OCI-LY7 (cell line): ENCODE results near the gene SPACA4. TPM values are rescaled to one million over a fixed set of nuclear protein-coding genes. Genes with fewer than 3 reads are reported as not detected.

Source experiments
- BruUV-seq: library from RNA; stranded (reverse); fragments of 400-500 nt; replicated peaks from 2 replicates; lab custom pipeline; 2021; lab: Mats Ljungman, UMichigan
- CTCF ChIA-PET: fragments of 300-600 bp; sonication (Branson Sonifier 250); formaldehyde crosslinking; loops from one replicate; lab custom pipeline; 2022; ENCODE audit warnings: antibody characterized with exemption; ENCODE audit not compliant: unreplicated experiment; lab: Charles Lee
- POLR2A ChIA-PET: fragments of 300-600 bp; sonication (Branson Sonifier 250); formaldehyde crosslinking; loops from one replicate; lab custom pipeline; 2022; ENCODE audit warnings: antibody characterized with exemption; lab: Charles Lee
- DNase-seq: peaks from one replicate; pipeline ENCODE4 v3.0.0-alpha.2; 2015; ENCODE audit warnings: low spot score
- H2AFZ ChIP-seq: fragments of 200-600 bp; sonication (generic), shearing (Covaris generic); 2 replicates; pipeline ENCODE4 v1.6.1; 2014; ENCODE audit warnings: mild to moderate bottlenecking, antibody characterized with exemption, low read length, moderate library complexity
- H3K27ac ChIP-seq: fragments of 200-600 bp; sonication (generic); 2 replicates; pipeline ENCODE4 v1.5.1; 2014; ENCODE audit warnings: mixed run types, low read depth, mild to moderate bottlenecking, moderate library complexity, low read length, inconsistent platforms; ENCODE audit not compliant: poor library complexity, severe bottlenecking
- H3K36me3 ChIP-seq: fragments of 200-600 bp; sonication (generic); 2 replicates; pipeline ENCODE4 v1.6.1; 2014; ENCODE audit warnings: mild to moderate bottlenecking, antibody characterized with exemption, low read length, moderate library complexity, mixed read lengths; ENCODE audit not compliant: insufficient read depth
- H3K4me1 ChIP-seq: fragments of 200-600 bp; sonication (generic); 2 replicates; pipeline ENCODE4 v1.5.1; 2014; ENCODE audit warnings: mild to moderate bottlenecking, low read length; ENCODE audit not compliant: insufficient read depth, poor library complexity, severe bottlenecking
- H3K4me2 ChIP-seq: fragments of 200-600 bp; sonication (generic); 2 replicates; pipeline ENCODE4 v1.6.1; 2014; ENCODE audit warnings: mild to moderate bottlenecking, low read length
- H3K4me3 ChIP-seq: fragments of 200-600 bp; sonication (generic); 2 replicates; pipeline ENCODE4 v1.5.1; 2014; ENCODE audit warnings: mild to moderate bottlenecking, low read depth, low read length; ENCODE audit not compliant: poor library complexity, severe bottlenecking
- H3K79me2 ChIP-seq: fragments of 200-600 bp; sonication (generic); 2 replicates; pipeline ENCODE4 v1.6.1; 2016; ENCODE audit warnings: low read depth, mild to moderate bottlenecking, low read length, moderate library complexity, mixed read lengths; ENCODE audit not compliant: insufficient read depth
- H3K9me2 ChIP-seq: fragments of 200-600 bp; sonication (generic); 2 replicates; pipeline ENCODE4 v1.6.1; 2016; ENCODE audit warnings: mild to moderate bottlenecking, low read length, mixed read lengths; ENCODE audit not compliant: insufficient read depth
- H3K9me3 ChIP-seq: fragments of 200-600 bp; sonication (generic); 2 replicates; pipeline ENCODE4 v1.6.1; 2014; ENCODE audit warnings: mild to moderate bottlenecking, mixed run types, low read length, mixed read lengths
- H4K20me1 ChIP-seq: fragments of 200-600 bp; sonication (generic); 2 replicates; pipeline ENCODE4 v1.6.1; 2014; ENCODE audit warnings: mild to moderate bottlenecking, antibody characterized with exemption, low read length, moderate library complexity, mixed read lengths; ENCODE audit not compliant: insufficient read depth
- EZH2phosphoT487 ChIP-seq: fragments of 200-600 bp; sonication (generic); IDR thresholded peaks from 2 replicates; pipeline ENCODE4 v1.6.1; 2018; ENCODE audit warnings: low read depth, borderline replicate concordance, mild to moderate bottlenecking, mixed run types, antibody characterized with exemption, low read length, moderate library complexity, mixed read lengths
- intact Hi-C: fragments of 100-400 bp; cut with micrococcal nuclease; formaldehyde crosslinking; loops from one replicate; pipeline ENCODE4 v1.10.0; 2022; ENCODE audit not compliant: unreplicated experiment
- total RNA-seq, 2 experiments: library from RNA; depleted of rRNA in 1 of 2; stranded (reverse); fragments of >200 nt in 1 of 2; shearing (Covaris generic) in 1 of 2; gene quantifications; 2 replicates each; pipeline ENCODE4 v1.2.3, GENCODE V29; 2014 to 2022
- TF ChIP-seq, protein P1 (sequence below): fragments of 200-600 bp; sonication (generic); conservative IDR thresholded peaks from 2 replicates; pipeline ENCODE4 v1.5.1; 2014; ENCODE audit warnings: mild to moderate bottlenecking, antibody characterized with exemption, low read length, moderate library complexity, mixed read lengths

The SPACA4 gene
- total RNA-seq, 2 experiments from 2014 or later, result not detected

DNA sequence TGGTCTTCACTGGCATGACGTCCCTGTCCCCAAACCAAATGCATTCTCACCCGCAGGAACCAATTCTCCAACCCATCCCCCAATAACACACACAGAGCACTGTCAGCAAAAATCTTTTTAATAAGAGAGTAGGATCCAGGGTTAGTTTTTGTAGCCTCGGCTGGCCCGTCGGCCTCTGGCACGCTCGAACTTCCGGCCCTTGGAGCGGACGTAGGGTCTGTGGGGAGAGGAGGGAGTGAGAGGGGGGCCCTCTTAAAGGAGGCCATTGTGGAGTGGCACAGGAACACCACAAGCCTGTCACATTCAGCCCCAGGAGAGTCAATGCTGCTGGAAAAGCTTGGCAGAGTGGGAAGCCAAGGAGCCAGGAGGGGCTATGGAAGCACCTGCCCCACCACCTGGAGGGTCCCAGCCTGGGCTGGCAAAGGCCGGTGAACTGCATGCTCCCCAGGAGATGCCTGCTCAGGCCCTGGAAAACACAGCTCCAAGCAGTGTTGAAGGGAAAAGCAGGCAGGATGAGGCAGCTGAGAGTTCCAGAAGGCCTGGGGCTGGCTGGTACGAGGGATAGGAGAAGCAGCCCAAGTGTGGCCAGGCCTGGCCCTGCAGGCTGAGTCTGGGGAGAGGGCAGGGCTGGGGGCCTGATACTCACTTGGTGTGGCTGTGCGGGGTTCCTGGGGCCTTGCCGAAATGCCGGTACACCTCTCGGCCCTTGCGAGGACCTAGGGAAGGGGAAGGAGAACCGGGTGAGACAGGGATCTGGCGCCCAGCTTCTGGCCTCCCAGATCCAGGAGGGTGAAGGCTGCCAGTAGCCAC lies 8.9 kb downstream of the SPACA4 start:
- intact Hi-C loops, result no loop called here
- Histone ChIP-seq H3K4me3 (peak overlapping the region; percentile 88), H3K79me2 (peaks cover 40% of the 10 kb centered on the region), H3K9me2 (no peaks in the 10 kb centered on the region), H2AFZ (no peak overlapping the region), H4K20me1 (peaks cover 27% of the 10 kb centered on the region), H3K4me1 (peaks cover 41% of the 10 kb centered on the region), H3K4me2 (peak overlapping the region; percentile 93), H3K27ac (peak overlapping the region; percentile 42), H3K9me3 (no peaks in the 10 kb centered on the region), H3K36me3 (peaks cover 74% of the 10 kb centered on the region)
- TF ChIP-seq, protein P1, sequence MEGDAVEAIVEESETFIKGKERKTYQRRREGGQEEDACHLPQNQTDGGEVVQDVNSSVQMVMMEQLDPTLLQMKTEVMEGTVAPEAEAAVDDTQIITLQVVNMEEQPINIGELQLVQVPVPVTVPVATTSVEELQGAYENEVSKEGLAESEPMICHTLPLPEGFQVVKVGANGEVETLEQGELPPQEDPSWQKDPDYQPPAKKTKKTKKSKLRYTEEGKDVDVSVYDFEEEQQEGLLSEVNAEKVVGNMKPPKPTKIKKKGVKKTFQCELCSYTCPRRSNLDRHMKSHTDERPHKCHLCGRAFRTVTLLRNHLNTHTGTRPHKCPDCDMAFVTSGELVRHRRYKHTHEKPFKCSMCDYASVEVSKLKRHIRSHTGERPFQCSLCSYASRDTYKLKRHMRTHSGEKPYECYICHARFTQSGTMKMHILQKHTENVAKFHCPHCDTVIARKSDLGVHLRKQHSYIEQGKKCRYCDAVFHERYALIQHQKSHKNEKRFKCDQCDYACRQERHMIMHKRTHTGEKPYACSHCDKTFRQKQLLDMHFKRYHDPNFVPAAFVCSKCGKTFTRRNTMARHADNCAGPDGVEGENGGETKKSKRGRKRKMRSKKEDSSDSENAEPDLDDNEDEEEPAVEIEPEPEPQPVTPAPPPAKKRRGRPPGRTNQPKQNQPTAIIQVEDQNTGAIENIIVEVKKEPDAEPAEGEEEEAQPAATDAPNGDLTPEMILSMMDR, result no peak
- no peak for TF ChIP-seq EZH2phosphoT487
- no TSS peak for BruUV-seq
- DNase-seq, result no peak
- CTCF ChIA-PET, result no interaction called here
- POLR2A ChIA-PET, result no interaction called here

DNA sequence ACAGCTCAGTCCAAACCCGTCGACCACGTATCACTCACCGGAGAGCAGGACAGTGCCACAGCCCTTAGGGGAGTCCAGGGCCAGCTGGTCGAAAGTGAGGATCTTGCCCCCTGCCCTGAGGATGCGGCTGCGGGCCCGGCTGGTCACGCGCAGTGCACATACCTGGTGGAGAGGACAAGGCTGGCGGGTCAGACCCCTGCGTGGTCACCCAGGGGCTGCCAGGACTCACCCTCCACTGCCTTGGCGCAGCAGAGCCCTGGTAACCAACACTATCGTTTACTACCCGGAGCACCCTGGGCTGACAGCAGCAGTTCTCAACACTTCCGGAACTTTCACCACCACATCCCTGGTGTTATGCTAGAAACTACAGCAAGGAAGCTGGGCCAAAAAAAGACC lies 9.5 kb downstream of the SPACA4 start:
- CTCF ChIA-PET, result no interaction called here
- Histone ChIP-seq H3K9me3 (no peaks in the 10 kb centered on the region), H3K79me2 (peaks cover 41% of the 10 kb centered on the region), H3K4me2 (peak overlapping the region; percentile 93), H3K36me3 (peaks cover 70% of the 10 kb centered on the region), H2AFZ (no peak overlapping the region), H4K20me1 (peaks cover 27% of the 10 kb centered on the region), H3K9me2 (no peaks in the 10 kb centered on the region), H3K4me1 (peaks cover 43% of the 10 kb centered on the region), H3K4me3 (peak overlapping the region; percentile 88), H3K27ac (peak overlapping the region; percentile 72)
- intact Hi-C loops, result no loop called here
- DNase-seq, result no peak
- POLR2A ChIA-PET, result interaction anchor here (1.0 kb wide), 1 partner anchor 18 kb away, joined by 3 read pairs; no protein-coding TSS in a partner anchor
- no TSS peak for BruUV-seq
- TF ChIP-seq, protein P1, result no peak
- TF ChIP-seq EZH2phosphoT487, result no peak

DNA sequence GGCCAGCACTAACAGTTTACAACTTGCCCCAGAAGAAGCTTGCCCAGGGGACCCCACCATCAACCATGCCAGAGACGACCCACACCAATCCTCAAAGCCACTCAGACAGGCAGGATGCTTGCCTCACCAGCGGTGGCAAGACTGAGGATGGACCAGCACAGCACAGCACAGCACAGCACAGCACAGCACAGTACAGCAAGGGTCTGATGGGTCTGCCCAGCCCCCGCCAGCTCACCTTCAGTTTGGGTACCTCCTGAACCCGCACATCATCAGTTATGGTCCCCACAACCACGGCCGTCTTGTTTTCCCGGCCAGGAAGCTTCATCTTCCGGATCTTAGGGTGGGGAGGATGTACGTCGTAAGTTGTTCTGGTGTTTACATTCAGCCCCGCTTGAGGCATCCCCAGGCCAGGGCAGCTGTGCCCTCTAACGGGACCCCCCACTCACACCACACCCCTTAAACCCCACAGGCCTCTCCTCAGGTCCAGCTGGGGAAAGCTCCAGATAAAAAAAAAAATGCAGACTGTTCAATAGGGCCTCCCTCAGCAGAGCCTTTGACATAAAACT lies 10.0 kb downstream of the SPACA4 start:
- Histone ChIP-seq H4K20me1 (peaks cover 27% of the 10 kb centered on the region), H2AFZ (no peak overlapping the region), H3K4me3 (peak overlapping the region; percentile 88), H3K4me1 (peaks cover 47% of the 10 kb centered on the region), H3K27ac (peak overlapping the region; percentile 72), H3K9me3 (no peaks in the 10 kb centered on the region), H3K36me3 (peaks cover 73% of the 10 kb centered on the region), H3K4me2 (peak overlapping the region; percentile 93), H3K9me2 (no peaks in the 10 kb centered on the region), H3K79me2 (peaks cover 41% of the 10 kb centered on the region)
- BruUV-seq, result no TSS peak
- TF ChIP-seq, protein P1, result no peak
- no peak for TF ChIP-seq EZH2phosphoT487
- ChIA-PET POLR2A (interaction anchor here (1.0 kb wide), 1 partner anchor 18 kb away, joined by 3 read pairs; no protein-coding TSS in a partner anchor), CTCF (no interaction called here)
- intact Hi-C loops, result no loop called here
- DNase-seq, result no peak
